Hematopoietic multipotent progenitor cell treated with erythropoietin and hydrocortisone succinate and interleukin-3 and kit ligand, for 17 days (in vitro differentiated cells): Measurements from ENCODE around the gene MARVELD2.
"Not testable (repeated sequence)": the region's sequence is repeated elsewhere in the genome, so short reads cannot be mapped to it uniquely, and the experiment has no call there.

ENCODE experiments used
- DNase-seq: peaks from one replicate; pipeline ENCODE4 v3.0.0-alpha.2; 2015; ENCODE audit warnings: low spot score

The MARVELD2 gene

GRCh38 chr5:69414885-69415583, at the start of gene MARVELD2:
Gene MARVELD2 (plus strand): TSS chr5:69415116. CDS start chr5:69419386, 4,270 bp downstream.
- peak; percentile 73 for DNase-seq

GRCh38 chr5:69367697-69368279, 47.1 kb upstream of the MARVELD2 start:
- DNase-seq: peak; percentile 32

- DNase-seq: peak; percentile 65
These were observed 46.2 kb upstream of the MARVELD2 start for GRCh38 chr5:69368458-69369339.

GRCh38 chr5:69369340-69370121, 45.4 kb upstream of the MARVELD2 start, which contains the start of the genes AK6, RAD17 and TAF9:
Gene AK6 (minus strand): TSS chr5:69369520. CDS start chr5:69369490, 30 bp downstream.
Gene RAD17 (plus strand): TSS chr5:69369818. CDS start chr5:69372209, 2,391 bp downstream.
Gene TAF9 (minus strand): TSS chr5:69369520. CDS start chr5:69365737, 3,783 bp downstream.
- peak; percentile 94 for DNase-seq

- not testable (repeated sequence) for DNase-seq
These were observed 44.6 kb upstream of the MARVELD2 start for GRCh38 chr5:69370335-69370734.

- no peak for DNase-seq
These were observed 42.5 kb upstream of the MARVELD2 start for GRCh38 chr5:69372394-69372793.

- no peak for DNase-seq
These were observed 39.9 kb upstream of the MARVELD2 start for GRCh38 chr5:69374911-69375446.

- DNase-seq: no peak
These were observed 36.5 kb upstream of the MARVELD2 start for GRCh38 chr5:69378376-69378775.

- no peak for DNase-seq
These were observed 10.1 kb upstream of the MARVELD2 start for GRCh38 chr5:69404659-69405330.

GRCh38 chr5:69415584-69415958, 655 bp downstream of the MARVELD2 start:
- DNase-seq: no peak

GRCh38 chr5:69416180-69416579, 1.3 kb downstream of the MARVELD2 start:
- no peak for DNase-seq

GRCh38 chr5:69416699-69417098, 1.8 kb downstream of the MARVELD2 start:
- no peak for DNase-seq

GRCh38 chr5:69418554-69418953, 3.6 kb downstream of the MARVELD2 start:
- no peak for DNase-seq

GRCh38 chr5:69431424-69432303, 16.7 kb downstream of the MARVELD2 start:
- DNase-seq: no peak

GRCh38 chr5:69432412-69433206, 17.7 kb downstream of the MARVELD2 start:
- no peak for DNase-seq

GRCh38 chr5:69435276-69435884, 20.5 kb downstream of the MARVELD2 start:
- DNase-seq: not testable (repeated sequence)

GRCh38 chr5:69444127-69444754, 29.3 kb downstream of the MARVELD2 start:
- DNase-seq: no peak

GRCh38 chr5:69449511-69449910, 34.6 kb downstream of the MARVELD2 start:
- no peak for DNase-seq
